HepG2 (cell line): ENCODE results near the gene FRK. TPM values are rescaled to one million over a fixed set of nuclear protein-coding genes. Genes with fewer than 3 reads are reported as not detected.

Source experiments
- ATAC-seq: fragments of 200-7000 bp; cut with Tn5 transposase; 3 replicates; pipeline ENCODE4 v1.9.1; 2020; ENCODE audit warnings: mild to moderate bottlenecking, moderate library complexity
- BruUV-seq: library from RNA; stranded (reverse); fragments of 400-500 nt; replicated peaks from 2 replicates; lab custom pipeline; 2021; lab: Mats Ljungman, UMichigan
- CTCF ChIA-PET: fragments of 300-600 bp; formaldehyde crosslinking; extraction: SDS; loops from one replicate; lab custom pipeline; 2021; ENCODE audit warnings: low total read pairs, inconsistent platforms, low intra/inter-chr PET ratio; lab: Yijun Ruan, JAX
- POLR2A ChIA-PET: fragments of 350-600 bp; sonication (Branson Sonifier 250); formaldehyde crosslinking; loops from one replicate; lab custom pipeline; 2020; ENCODE audit warnings: antibody characterized with exemption, inconsistent platforms; lab: Yijun Ruan, JAX
- DNase-seq: peaks from one replicate; pipeline ENCODE4 v3.0.0-alpha.2; 2015; ENCODE audit warnings: low spot score
- FAIRE-seq: peaks from 3 replicates; lab custom pipeline; 2011; peaks lifted over from hg19 to GRCh38; lab: Jason Lieb, UNC
- H2AFZ ChIP-seq: one replicate; pipeline ENCODE4 v1.6.1; 2011; ENCODE audit warnings: low read length, inconsistent platforms
- H3K27ac ChIP-seq: fragments of 300-600 bp; 3 replicates; pipeline ENCODE4 v1.8.0; 2011; ENCODE audit warnings: mixed run types, mild to moderate bottlenecking, mixed read lengths, low read length, inconsistent platforms; ENCODE audit not compliant: insufficient read depth; ENCODE audit errors: extremely low read length
- H3K27me3 ChIP-seq, 2 experiments: fragments of 200-600 bp in 1 of 2; 2 replicates in 1 of 2; 3 replicates in 1 of 2; pipeline versions ENCODE4 v1.6.0 to v1.8.0; 2011; ENCODE audit warnings: low read length in 2 of 2, mild to moderate bottlenecking in 2 of 2, moderate library complexity in 2 of 2, inconsistent platforms in 1 of 2; ENCODE audit not compliant: insufficient read depth in 2 of 2, control insufficient read depth in 1 of 2
- H3K36me3 ChIP-seq, 2 experiments: fragments of 200-600 bp in 1 of 2; replicated peaks in 1 of 2; 2 replicates in 1 of 2; 3 replicates in 1 of 2; pipeline versions ENCODE4 v1.5.1 to v1.8.0; 2011; ENCODE audit warnings: low read length in 2 of 2, inconsistent platforms in 1 of 2; ENCODE audit not compliant: insufficient read depth in 2 of 2, control insufficient read depth in 1 of 2
- H3K4me1 ChIP-seq: 2 replicates; pipeline ENCODE4 v1.5.1; 2012; ENCODE audit warnings: low read length, inconsistent platforms; ENCODE audit not compliant: insufficient read depth
- H3K4me2 ChIP-seq: 2 replicates; pipeline ENCODE4 v1.6.0; 2011; ENCODE audit warnings: low read depth, low read length, inconsistent platforms
- H3K4me3 ChIP-seq, 3 experiments: fragments of 200-600 bp in 1 of 3; sonication (generic), shearing (Covaris generic) in 1 of 3; replicated peaks in 1 of 3; 2 replicates each; pipeline ENCODE4 v1.5.1; 2011 to 2016; ENCODE audit warnings: low read length in 3 of 3, inconsistent platforms in 2 of 3, low read depth in 2 of 3, mild to moderate bottlenecking in 2 of 3, control low read depth in 1 of 3, mixed read lengths in 1 of 3; ENCODE audit not compliant: insufficient read depth in 1 of 3
- H3K79me2 ChIP-seq: one replicate; pipeline ENCODE4 v1.6.1; 2011; ENCODE audit warnings: low read length, inconsistent platforms; ENCODE audit not compliant: insufficient read depth
- H3K9ac ChIP-seq: 2 replicates; pipeline ENCODE4 v1.6.0; 2011; ENCODE audit warnings: mild to moderate bottlenecking, low read depth, low read length, inconsistent platforms; ENCODE audit not compliant: insufficient read depth
- H3K9me3 ChIP-seq: 2 replicates; pipeline ENCODE4 v1.5.1; 2012; ENCODE audit warnings: mild to moderate bottlenecking, low read length
- H4K20me1 ChIP-seq: 2 replicates; pipeline ENCODE4 v1.6.0; 2011; ENCODE audit warnings: inconsistent platforms, mild to moderate bottlenecking, low read length, moderate library complexity; ENCODE audit not compliant: insufficient read depth
- AGO2 ChIP-seq: fragments of 200-400 bp; formaldehyde crosslinking; optimal IDR thresholded peaks from 2 replicates; pipeline ENCODE3; 2017; ENCODE audit warnings: mild to moderate bottlenecking, low read depth, low read length, moderate library complexity
- ATRX ChIP-seq: sonication (generic); formaldehyde crosslinking; IDR thresholded peaks from 2 replicates; pipeline ENCODE4 v1.4.0; 2020; ENCODE audit warnings: missing genetic modification reagents, borderline replicate concordance
- CCAR2 ChIP-seq: fragments of 200-400 bp; formaldehyde crosslinking; optimal IDR thresholded peaks from 2 replicates; pipeline ENCODE3; 2018; ENCODE audit warnings: low read depth, mild to moderate bottlenecking, low read length, moderate library complexity
- GTF2F1 ChIP-seq: fragments of 150-350 bp; IDR thresholded peaks from 2 replicates; pipeline ENCODE4 v1.6.1; 2014; ENCODE audit warnings: low read length
- KIAA2018 ChIP-seq: sonication (generic); formaldehyde crosslinking; IDR thresholded peaks from 2 replicates; pipeline ENCODE4 v1.5.0; 2020; ENCODE audit warnings: mild to moderate bottlenecking, missing genetic modification reagents, borderline replicate concordance
- MAFG ChIP-seq: sonication (generic); formaldehyde crosslinking; IDR thresholded peaks from 2 replicates; pipeline ENCODE4 v1.5.1; 2020; ENCODE audit warnings: mild to moderate bottlenecking, missing genetic modification reagents
- MTA1 ChIP-seq: sonication (generic); formaldehyde crosslinking; IDR thresholded peaks from 2 replicates; pipeline ENCODE4 v1.4.0; 2020; ENCODE audit warnings: missing genetic modification reagents, mild to moderate bottlenecking, borderline replicate concordance
- MXD1 ChIP-seq: sonication (generic); formaldehyde crosslinking; IDR thresholded peaks from 2 replicates; pipeline ENCODE4 v1.4.0; 2020; ENCODE audit warnings: mild to moderate bottlenecking, missing genetic modification reagents
- PCBP2 ChIP-seq: fragments of 200-400 bp; formaldehyde crosslinking; optimal IDR thresholded peaks from 2 replicates; pipeline ENCODE3; 2018; ENCODE audit warnings: low read length, low read depth; ENCODE audit not compliant: poor library complexity, severe bottlenecking
- REL ChIP-seq: sonication (generic); formaldehyde crosslinking; conservative IDR thresholded peaks from 2 replicates; pipeline ENCODE4 v1.8.0; 2022; ENCODE audit warnings: mild to moderate bottlenecking, missing genetic modification reagents, moderate library complexity
- SMAD1 ChIP-seq: sonication (generic); formaldehyde crosslinking; IDR thresholded peaks from 2 replicates; pipeline ENCODE4 v1.4.0; 2020; ENCODE audit warnings: missing genetic modification reagents, low read depth, mild to moderate bottlenecking, borderline replicate concordance
- STAG1 ChIP-seq: sonication (generic); formaldehyde crosslinking; IDR thresholded peaks from 2 replicates; pipeline ENCODE4 v1.4.0; 2020; ENCODE audit warnings: missing genetic modification reagents
- ZFP36L2 ChIP-seq: sonication (generic); formaldehyde crosslinking; IDR thresholded peaks from 2 replicates; pipeline ENCODE4 v1.4.0; 2020; ENCODE audit warnings: missing genetic modification reagents
- ZNF274 ChIP-seq: sonication (generic); formaldehyde crosslinking; IDR thresholded peaks from 2 replicates; pipeline ENCODE4 v1.5.1; 2020; ENCODE audit warnings: mild to moderate bottlenecking, missing genetic modification reagents
- ZNF740 ChIP-seq: sonication (generic); formaldehyde crosslinking; IDR thresholded peaks from 2 replicates; pipeline ENCODE4 v1.4.0; 2020; ENCODE audit warnings: missing genetic modification reagents
- ZNF749 ChIP-seq: sonication (generic); formaldehyde crosslinking; IDR thresholded peaks from 2 replicates; pipeline ENCODE4 v1.8.0; 2022; ENCODE audit warnings: mild to moderate bottlenecking, missing genetic modification reagents, moderate library complexity, borderline replicate concordance
- WGBS: methylation state at CpG from one replicate; pipeline ENCODE4 v1.1.6; 2017; ENCODE audit warnings: low lambda C conversion rate; 5-methylcytosine and 5-hydroxymethylcytosine counted together
- in situ Hi-C: cut with HindIII; loops from 2 replicates; pipeline ENCODE4 v1.10.0; 2017; ENCODE audit warnings: low pct_unique_long_range_greater_than_20kb; ENCODE audit not compliant: extremely low pct_ligation_motif_present
- intact Hi-C: fragments of 100-400 bp; cut with micrococcal nuclease; formaldehyde crosslinking; loops from one replicate; pipeline ENCODE4 v1.10.0; 2022; ENCODE audit not compliant: unreplicated experiment
- polyA plus RNA-seq, 8 experiments: library from polyadenylated mRNA; depleted of rRNA in 3 of 8; stranded (reverse) in 7 of 8; unstranded in 1 of 8; fragments of >200 nt; fragmentation: Illumina TruSeq in 4 of 8; extraction: Trizol in 4 of 8; gene quantifications; 2 replicates each; pipeline versions ENCODE4 v1.2.1 to v1.2.3, GENCODE V29; 2011 to 2016; ENCODE audit warnings: low read depth in 4 of 8, missing spikeins in 1 of 8, mixed read lengths in 1 of 8; ENCODE audit not compliant: insufficient read depth in 1 of 8
- total RNA-seq, 5 experiments: library from RNA; depleted of rRNA; stranded (reverse); fragments of >200 nt; fragmentation: Illumina TruSeq; extraction: Trizol; gene quantifications; 2 replicates each; pipeline ENCODE4 v1.2.3, GENCODE V29; 2016; ENCODE audit warnings: low read depth in 1 of 5

FRK gene
- total and polyA plus RNA-seq, 2 of the 13 experiments (the other 11 are each of a cell fraction or from before 2014, with no cell fraction given), result 1.3 to 2.9 TPM

GRCh38 chr6:115890238-115890637 lies 170.5 kb downstream of the FRK start:
- BruUV-seq, result no TSS peak
- DNase-seq, result no peak
- no peak for FAIRE-seq
- no peak overlapping the region for H3K9ac ChIP-seq
- H3K27me3 ChIP-seq, result no peaks in the 10 kb centered on the region
- in situ Hi-C loops, result loop anchor here (25.0 kb wide), 2 partner anchors 1128 to 1903 kb away; no protein-coding TSS in a partner anchor
- CTCF ChIA-PET, result no interaction called here
- H3K79me2 ChIP-seq, result no peaks in the 10 kb centered on the region
- ATAC-seq, result no peak
- WGBS, result 70% methylated on average over 10 of the region's 10 CpGs
- H3K27ac ChIP-seq, result no peak overlapping the region
- no peaks in the 10 kb centered on the region for H3K9me3 ChIP-seq
- POLR2A ChIA-PET, result no interaction called here
- H3K4me3 ChIP-seq, result no peak overlapping the region
- H2AFZ ChIP-seq, result no peak overlapping the region
- H3K4me1 ChIP-seq, result peaks cover 8% of the 10 kb centered on the region
- intact Hi-C loops, result loop anchor here (10.0 kb wide), 1 partner anchor 345 kb away; no protein-coding TSS in a partner anchor
- no peaks in the 10 kb centered on the region for H4K20me1 ChIP-seq
- no peak overlapping the region for H3K4me2 ChIP-seq
- no peaks in the 10 kb centered on the region for H3K36me3 ChIP-seq
- TF ChIP-seq ZFP36L2 (CRISPR knock-in tag), result no peak
- TF ChIP-seq REL (CRISPR knock-in tag), result no peak
- TF ChIP-seq ATRX (CRISPR knock-in tag), result no peak
- TF ChIP-seq PCBP2, result no peak
- no peak for TF ChIP-seq MAFG
- no peak for TF ChIP-seq SMAD1
- TF ChIP-seq AGO2, result no peak
- no peak for TF ChIP-seq MTA1
- no peak for TF ChIP-seq GTF2F1
- TF ChIP-seq MXD1 (CRISPR knock-in tag), result no peak
- no peak for TF ChIP-seq ZNF749 (CRISPR knock-in tag)
- no peak for TF ChIP-seq CCAR2
- no peak for TF ChIP-seq ZNF740 (CRISPR knock-in tag)
- TF ChIP-seq KIAA2018 (CRISPR knock-in tag), result no peak
- TF ChIP-seq ZNF274 (CRISPR knock-in tag), result no peak
- TF ChIP-seq STAG1 (CRISPR knock-in tag), result no peak
